Measurements from ENCODE around the gene ARSJ.

ARSJ gene

GRCh38 chr4:113987382-113987941 is 8.0 kb upstream of the ARSJ start:
- H3K36me3 ChIP-seq (ENCODE audit: low read length): no peaks in the 10 kb centered on the region
- TF ChIP-seq EZH2phosphoT487 (conservative IDR thresholded peaks at IDR 0.05; ENCODE audit: low read length): no peak
- TF ChIP-seq, protein P1, sequence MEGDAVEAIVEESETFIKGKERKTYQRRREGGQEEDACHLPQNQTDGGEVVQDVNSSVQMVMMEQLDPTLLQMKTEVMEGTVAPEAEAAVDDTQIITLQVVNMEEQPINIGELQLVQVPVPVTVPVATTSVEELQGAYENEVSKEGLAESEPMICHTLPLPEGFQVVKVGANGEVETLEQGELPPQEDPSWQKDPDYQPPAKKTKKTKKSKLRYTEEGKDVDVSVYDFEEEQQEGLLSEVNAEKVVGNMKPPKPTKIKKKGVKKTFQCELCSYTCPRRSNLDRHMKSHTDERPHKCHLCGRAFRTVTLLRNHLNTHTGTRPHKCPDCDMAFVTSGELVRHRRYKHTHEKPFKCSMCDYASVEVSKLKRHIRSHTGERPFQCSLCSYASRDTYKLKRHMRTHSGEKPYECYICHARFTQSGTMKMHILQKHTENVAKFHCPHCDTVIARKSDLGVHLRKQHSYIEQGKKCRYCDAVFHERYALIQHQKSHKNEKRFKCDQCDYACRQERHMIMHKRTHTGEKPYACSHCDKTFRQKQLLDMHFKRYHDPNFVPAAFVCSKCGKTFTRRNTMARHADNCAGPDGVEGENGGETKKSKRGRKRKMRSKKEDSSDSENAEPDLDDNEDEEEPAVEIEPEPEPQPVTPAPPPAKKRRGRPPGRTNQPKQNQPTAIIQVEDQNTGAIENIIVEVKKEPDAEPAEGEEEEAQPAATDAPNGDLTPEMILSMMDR (IDR thresholded peaks at IDR 0.05; ENCODE audit: insufficient read depth, low read length, poor library complexity, severe bottlenecking): no peak
- no peak overlapping the region for H3K9ac ChIP-seq (ENCODE audit: low read length)
- H3F3A ChIP-seq (ENCODE audit: insufficient read depth): no peaks in the 10 kb centered on the region
- H3K79me2 ChIP-seq (ENCODE audit: insufficient read depth, low read length): no peaks in the 10 kb centered on the region
- no peak overlapping the region for H3K27ac ChIP-seq (ENCODE audit: low read depth, low read length)
- no peak overlapping the region for H3K4me2 ChIP-seq (ENCODE audit: low read depth, low read length, poor library complexity, severe bottlenecking)
- no peaks in the 10 kb centered on the region for H4K20me1 ChIP-seq (ENCODE audit: low read depth, low read length)
- H3K9me3 ChIP-seq (ENCODE audit: insufficient read depth, low read length): no peaks in the 10 kb centered on the region
- H3K4me3 ChIP-seq (ENCODE audit: insufficient read depth, low read length, poor library complexity, severe bottlenecking): no peak overlapping the region
- H2AFZ ChIP-seq (ENCODE audit: low read depth, low read length, severe bottlenecking): no peak overlapping the region
- no peaks in the 10 kb centered on the region for H3K9me2 ChIP-seq (replicated peaks; ENCODE audit: insufficient read depth, low read length)
- H3K27me3 ChIP-seq (ENCODE audit: low read length): no peaks in the 10 kb centered on the region

DNA sequence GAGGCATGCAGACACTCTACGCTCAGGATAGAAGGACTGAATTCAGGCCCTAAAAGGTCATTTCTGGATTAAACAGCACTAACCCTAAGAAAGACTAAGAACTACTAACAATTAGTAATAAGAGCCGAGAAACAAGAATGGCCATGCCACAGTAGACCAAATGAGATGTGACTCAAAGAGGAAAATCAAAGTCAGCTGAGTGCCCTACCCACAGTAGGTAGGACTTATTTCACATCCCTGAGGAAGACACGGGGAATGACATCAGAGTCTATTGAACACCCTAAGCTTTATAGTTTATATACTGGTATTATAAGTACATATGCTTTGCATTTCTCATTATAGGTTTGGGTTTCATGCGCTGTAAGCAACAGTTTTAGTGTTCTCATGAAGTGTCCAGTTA is 2.7 kb upstream of the ARSJ start:
- Histone ChIP-seq H3K9me2 (replicated peaks; ENCODE audit: insufficient read depth, low read length) (no peaks in the 10 kb centered on the region), H3K79me2 (ENCODE audit: insufficient read depth, low read length) (no peaks in the 10 kb centered on the region), H3K4me3 (ENCODE audit: insufficient read depth, low read length, poor library complexity, severe bottlenecking) (no peak overlapping the region), H4K20me1 (ENCODE audit: low read depth, low read length) (no peaks in the 10 kb centered on the region), H3K4me2 (ENCODE audit: low read depth, low read length, poor library complexity, severe bottlenecking) (no peak overlapping the region), H3K27me3 (ENCODE audit: low read length) (no peaks in the 10 kb centered on the region), H3F3A (ENCODE audit: insufficient read depth) (no peaks in the 10 kb centered on the region), H3K9me3 (ENCODE audit: insufficient read depth, low read length) (no peaks in the 10 kb centered on the region), H3K27ac (ENCODE audit: low read depth, low read length) (no peak overlapping the region), H3K9ac (ENCODE audit: low read length) (no peak overlapping the region), H2AFZ (ENCODE audit: low read depth, low read length, severe bottlenecking) (no peak overlapping the region), H3K36me3 (ENCODE audit: low read length) (no peaks in the 10 kb centered on the region)
- TF ChIP-seq, protein P1 (IDR thresholded peaks at IDR 0.05; ENCODE audit: insufficient read depth, low read length, poor library complexity, severe bottlenecking): no peak
- no peak for TF ChIP-seq EZH2phosphoT487 (conservative IDR thresholded peaks at IDR 0.05; ENCODE audit: low read length)

DNA sequence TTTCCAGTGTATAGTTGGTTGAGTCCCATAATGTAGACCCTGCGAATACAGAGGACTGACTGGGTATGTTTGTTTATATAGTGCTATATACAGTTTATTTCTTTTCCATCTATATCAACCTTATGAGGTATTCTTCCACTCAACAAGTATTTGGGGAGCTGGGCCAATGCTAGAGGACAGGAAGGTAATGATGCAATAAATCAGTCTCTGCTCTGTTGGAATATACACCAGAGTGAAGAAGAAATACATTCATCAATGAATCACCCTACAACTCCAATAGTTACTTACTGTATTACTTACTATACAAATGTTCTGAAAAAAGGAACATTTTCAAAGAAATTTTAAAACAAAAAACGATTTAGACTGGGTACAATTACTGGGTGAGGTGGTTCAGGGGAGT is 2.1 kb upstream of the ARSJ start:
- TF ChIP-seq EZH2phosphoT487 (conservative IDR thresholded peaks at IDR 0.05; ENCODE audit: low read length): no peak
- TF ChIP-seq, protein P1 (IDR thresholded peaks at IDR 0.05; ENCODE audit: insufficient read depth, low read length, poor library complexity, severe bottlenecking): no peak
- no peaks in the 10 kb centered on the region for H4K20me1 ChIP-seq (ENCODE audit: low read depth, low read length)
- no peak overlapping the region for H3K9ac ChIP-seq (ENCODE audit: low read length)
- H3K27ac ChIP-seq (ENCODE audit: low read depth, low read length): no peak overlapping the region
- H3F3A ChIP-seq (ENCODE audit: insufficient read depth): no peaks in the 10 kb centered on the region
- no peak overlapping the region for H2AFZ ChIP-seq (ENCODE audit: low read depth, low read length, severe bottlenecking)
- H3K36me3 ChIP-seq (ENCODE audit: low read length): no peaks in the 10 kb centered on the region
- no peak overlapping the region for H3K4me2 ChIP-seq (ENCODE audit: low read depth, low read length, poor library complexity, severe bottlenecking)
- H3K9me2 ChIP-seq (replicated peaks; ENCODE audit: insufficient read depth, low read length): no peaks in the 10 kb centered on the region
- H3K9me3 ChIP-seq (ENCODE audit: insufficient read depth, low read length): no peaks in the 10 kb centered on the region
- no peak overlapping the region for H3K4me3 ChIP-seq (ENCODE audit: insufficient read depth, low read length, poor library complexity, severe bottlenecking)
- H3K27me3 ChIP-seq (ENCODE audit: low read length): no peaks in the 10 kb centered on the region
- no peaks in the 10 kb centered on the region for H3K79me2 ChIP-seq (ENCODE audit: insufficient read depth, low read length)
